Renal pelvis (tissue), 12 donors: Measurements from ENCODE around the gene FBP2. TPM values are rescaled to one million over a fixed set of nuclear protein-coding genes. Genes with fewer than 3 reads are reported as not detected.

ENCODE experiments used
- DNase-seq: peaks from one replicate; pipeline ENCODE4 v3.0.0-alpha.2; 2013
- long read RNA-seq, 16 experiments: transcript quantifications; one replicate each; lab custom pipeline, GENCODE V29; 2026
- polyA plus RNA-seq, 3 donors: library from polyadenylated mRNA; unstranded; fragments of 120-200 nt; gene quantifications; one replicate each; pipeline ENCODE4 v1.2.1, GENCODE V29; 2013; ENCODE audit not compliant: insufficient read length in 3 of 3

FBP2 gene
- under 1 TPM in 2 of 3 donors, not detected in 1; 0.16 to 0.18 TPM for polyA plus RNA-seq
- long read RNA-seq, donor 1: 0 reads
- long read RNA-seq, donor 2, partial matches to known transcripts: 0 of 1 reads
- long read RNA-seq, donor 2, other reads (novel, unspliced or antisense): 0 of 1 reads
- long read RNA-seq, donor 3: 0 reads
- long read RNA-seq, donor 4: 0 reads
- long read RNA-seq, donor 5: 0 reads
- long read RNA-seq, donor 6: 0 reads
- long read RNA-seq, donor 7: 0 reads
- long read RNA-seq, donor 8: 0 reads
- long read RNA-seq, donor 9: 0 reads
- long read RNA-seq, donor 10: 0 reads
- long read RNA-seq, donor 11: 0 reads
- long read RNA-seq, donor 12: 0 reads
- long read RNA-seq, donor 13: 0 reads
- long read RNA-seq, donor 14: 0 reads
- long read RNA-seq, donor 15: 0 reads
- long read RNA-seq, donor 16: 0 reads

GRCh38 chr9:94593459-94594345 lies at the start of gene FBP2:
Gene FBP2 (minus strand): TSS chr9:94593824. CDS start chr9:94593726, 98 bp downstream.
- no peak for DNase-seq

GRCh38 chr9:94643176-94643575 lies 49.6 kb upstream of the FBP2 start:
- no peak for DNase-seq

DNA sequence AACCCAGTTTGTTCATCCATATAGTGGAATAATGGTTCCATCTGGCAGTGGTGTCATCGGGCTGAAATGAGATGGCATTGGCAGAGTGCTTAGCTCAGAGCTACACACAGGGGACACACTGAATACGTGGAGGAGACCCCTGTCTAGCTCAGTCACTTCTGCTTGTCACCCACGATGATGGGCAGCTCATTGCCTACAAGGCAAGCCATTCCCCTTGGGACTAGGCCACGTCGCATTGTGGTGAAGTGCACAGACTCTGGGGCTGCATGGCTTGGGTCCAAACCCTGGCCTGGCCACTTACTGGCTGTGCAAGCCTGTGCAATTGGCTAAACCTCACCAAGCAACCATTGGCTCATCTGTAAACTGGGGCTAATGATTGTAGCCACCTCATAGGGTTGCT lies 48.9 kb upstream of the FBP2 start:
- no peak for DNase-seq

GRCh38 chr9:94639999-94640376 lies 46.4 kb upstream of the FBP2 start:
- DNase-seq: no peak

- DNase-seq: peak; percentile 43
Measured at GRCh38 chr9:94639061-94639998, 45.7 kb upstream of the FBP2 start, which contains the start of gene FBP1. Gene FBP1 (minus strand): TSS chr9:94639518. CDS start chr9:94639310, 208 bp downstream.

DNA sequence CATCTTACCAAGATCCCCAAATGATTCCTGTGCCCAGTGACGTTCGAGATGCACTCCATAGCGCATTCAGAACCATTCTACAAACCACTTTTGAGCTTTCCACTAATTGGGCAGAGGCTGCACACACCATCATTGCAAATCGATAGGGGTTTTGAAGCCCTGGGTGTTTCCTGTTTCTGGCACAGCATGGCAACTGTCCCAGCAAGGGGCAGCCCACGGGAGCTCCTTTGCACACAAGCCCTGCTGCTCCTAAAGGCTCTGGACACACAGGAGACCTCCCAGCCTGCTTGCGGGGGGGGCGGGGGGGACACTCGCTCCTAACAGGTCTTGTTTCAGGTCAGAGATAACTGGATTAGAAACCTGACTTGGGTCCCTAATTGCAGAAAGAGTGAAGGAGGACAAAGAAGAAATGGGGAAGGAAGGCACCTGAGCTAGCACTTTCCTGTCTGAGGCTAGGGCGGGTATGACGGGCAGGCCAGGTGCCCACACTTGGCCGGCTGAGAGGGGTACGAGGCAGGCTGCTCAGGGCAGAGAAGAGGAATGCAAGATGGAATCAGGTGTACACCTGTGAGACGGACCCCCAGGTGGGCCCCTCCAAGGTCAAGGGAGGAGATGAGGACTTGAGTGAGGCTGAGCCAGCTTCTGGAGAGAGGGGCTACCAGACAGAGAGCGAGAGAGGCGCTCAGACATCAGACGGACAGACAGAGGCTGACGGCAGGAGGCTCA lies 44.9 kb upstream of the FBP2 start:
- no peak for DNase-seq

DNA sequence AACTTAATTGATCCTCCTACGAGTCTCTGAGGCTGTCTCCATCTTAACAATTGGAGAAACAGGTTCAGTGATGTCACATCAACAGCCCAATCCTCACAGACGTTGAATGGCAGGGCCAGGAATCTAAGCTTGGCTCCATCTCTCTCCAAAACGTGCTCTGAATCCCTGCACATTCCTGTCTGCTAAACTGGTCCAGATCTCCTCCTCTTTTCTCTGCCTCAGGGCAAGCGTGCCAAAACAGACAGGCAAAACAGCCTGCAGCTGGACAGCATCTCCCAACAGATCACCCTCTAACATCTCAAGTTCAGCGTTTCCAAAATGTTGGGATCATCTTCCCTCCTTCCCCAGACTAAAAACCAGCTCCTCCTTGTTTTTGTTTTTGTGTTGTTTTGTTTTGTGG lies 39.1 kb upstream of the FBP2 start:
- no peak for DNase-seq

DNA sequence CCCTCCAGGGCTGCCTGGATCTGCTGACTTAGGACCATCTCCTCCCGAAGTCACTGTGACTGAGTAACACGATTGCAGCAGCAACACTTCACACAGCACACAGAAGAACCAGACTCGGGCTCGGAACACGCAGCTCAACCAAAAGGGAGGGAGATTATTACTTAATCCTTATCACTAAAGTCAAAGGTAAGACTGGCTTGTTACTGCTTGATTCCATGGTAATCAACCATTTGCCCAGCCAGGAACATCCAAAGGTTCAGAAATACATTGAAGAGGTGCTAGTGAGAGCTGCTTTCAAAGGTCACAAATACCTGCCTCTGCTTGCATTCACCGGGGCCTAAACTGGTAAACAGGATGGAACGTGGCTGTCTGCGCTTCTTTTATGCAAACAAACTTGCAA lies 38.0 kb upstream of the FBP2 start:
- DNase-seq: no peak

DNA sequence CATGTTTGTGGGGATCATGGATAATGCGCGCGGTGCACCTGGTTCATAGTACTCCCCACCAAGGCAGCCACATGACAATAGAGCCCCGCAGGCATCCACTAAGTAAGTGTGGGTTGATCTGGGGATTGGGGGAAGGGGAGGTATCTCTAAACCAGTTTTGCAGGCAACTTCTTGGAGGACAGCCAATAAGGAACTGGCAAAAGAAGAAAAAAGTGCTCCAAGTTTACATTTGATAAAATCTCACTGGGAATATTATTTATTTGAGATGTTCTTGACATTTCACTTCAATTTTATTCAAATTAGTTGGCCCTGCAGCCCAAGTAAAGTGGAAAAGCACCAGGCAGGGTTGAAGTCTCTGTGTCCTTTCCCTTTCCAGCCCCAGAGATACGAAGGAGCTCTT lies 37.2 kb upstream of the FBP2 start:
- no peak for DNase-seq

GRCh38 chr9:94630281-94630680 lies 36.7 kb upstream of the FBP2 start:
- DNase-seq: no peak

GRCh38 chr9:94627287-94627686 lies 33.7 kb upstream of the FBP2 start:
- no peak for DNase-seq

GRCh38 chr9:94625835-94626234 lies 32.2 kb upstream of the FBP2 start:
- DNase-seq: no peak

DNA sequence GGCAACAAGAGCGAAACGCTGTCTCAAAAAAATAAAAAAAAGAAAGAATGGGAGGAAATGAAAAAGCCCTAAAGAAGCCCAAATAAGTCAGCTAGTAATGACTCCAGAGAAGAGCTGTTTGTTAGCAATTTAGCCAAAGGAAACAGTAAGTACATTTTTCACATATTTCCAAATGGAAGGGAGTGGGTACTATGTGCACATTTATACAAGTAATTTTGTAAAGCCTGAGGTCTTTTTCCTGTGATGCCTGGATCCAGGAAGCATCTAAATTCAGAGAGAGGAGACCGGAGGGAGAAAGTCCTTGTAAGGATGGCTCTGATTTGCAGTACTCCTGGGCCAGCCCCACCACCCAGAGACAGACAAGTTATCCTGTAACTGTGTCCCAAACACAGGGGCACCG lies 31.0 kb upstream of the FBP2 start:
- no peak for DNase-seq

DNA sequence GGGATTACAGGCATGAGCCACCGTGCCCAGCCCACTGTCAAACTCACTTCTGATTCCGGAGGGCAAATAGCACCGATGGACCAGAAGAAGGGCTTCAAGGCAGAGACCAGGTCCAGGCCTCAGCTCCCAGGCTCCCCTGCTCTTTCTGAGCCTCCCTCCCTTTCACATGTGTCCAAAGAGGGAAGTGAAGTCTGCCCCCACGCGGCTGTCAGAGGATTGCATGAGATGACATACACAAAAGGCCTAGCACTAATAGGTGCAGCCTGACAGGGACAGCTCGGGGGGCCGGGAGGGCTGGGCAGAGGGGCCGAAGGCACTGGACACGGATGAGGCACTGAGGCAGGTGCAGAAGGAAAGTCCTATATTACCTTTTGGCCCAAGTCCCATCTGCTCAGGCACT lies 29.6 kb upstream of the FBP2 start:
- no peak for DNase-seq

DNA sequence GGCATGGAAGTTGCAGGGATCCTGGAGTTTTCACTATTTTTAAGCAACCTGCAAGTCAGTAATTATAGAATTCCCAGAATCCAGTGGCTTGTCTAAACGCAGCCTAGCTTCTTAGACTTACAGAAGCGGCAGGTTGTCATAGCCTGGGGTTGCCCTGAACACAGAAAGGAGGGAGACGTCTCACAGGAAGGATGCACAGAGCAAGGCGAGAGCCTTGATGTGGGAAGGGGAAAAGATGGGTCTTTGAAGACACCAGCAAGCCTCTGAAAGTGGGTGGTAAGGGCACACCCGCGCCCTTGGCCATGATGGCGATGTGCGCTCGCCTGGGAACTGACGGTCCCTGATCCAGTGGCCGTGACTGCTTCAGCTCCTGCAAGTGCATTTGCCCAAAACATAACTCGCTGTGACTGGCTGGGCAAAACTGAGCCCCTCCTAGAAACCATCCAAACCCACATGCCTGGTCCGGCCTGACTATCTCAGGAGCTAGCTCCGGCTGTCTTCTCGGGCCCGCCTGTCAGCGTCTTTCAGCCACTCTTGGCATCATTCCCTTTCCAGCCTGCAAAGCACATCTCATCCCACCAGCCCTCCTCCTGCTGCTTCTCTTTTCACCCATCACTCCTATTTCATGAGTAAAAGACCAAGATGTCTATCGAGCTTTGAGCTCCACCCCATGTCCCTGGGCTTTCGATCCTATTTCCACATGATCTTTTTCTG lies 28.6 kb upstream of the FBP2 start:
- DNase-seq: no peak

GRCh38 chr9:94619026-94619425 lies 25.4 kb upstream of the FBP2 start:
- DNase-seq: no peak

DNA sequence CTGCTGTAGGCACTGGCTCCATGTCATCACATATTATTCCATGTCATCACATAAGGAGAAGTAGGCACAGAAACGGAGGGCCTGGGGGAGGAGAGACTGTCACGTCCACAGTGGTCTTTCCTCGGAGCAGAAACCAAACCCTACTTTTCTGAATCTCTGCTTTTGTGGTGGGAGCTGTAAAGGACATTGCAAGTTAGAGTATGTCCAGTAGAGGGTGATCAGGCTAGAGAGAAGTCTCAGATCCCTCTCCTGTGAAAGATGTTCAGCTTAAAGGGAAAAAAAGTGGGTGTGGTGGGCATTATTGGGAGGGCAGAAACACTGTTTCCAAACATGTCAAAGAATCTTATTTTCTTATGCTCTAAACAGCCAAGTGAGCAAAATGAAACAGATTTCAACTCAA lies 19.4 kb upstream of the FBP2 start:
- no peak for DNase-seq

DNA sequence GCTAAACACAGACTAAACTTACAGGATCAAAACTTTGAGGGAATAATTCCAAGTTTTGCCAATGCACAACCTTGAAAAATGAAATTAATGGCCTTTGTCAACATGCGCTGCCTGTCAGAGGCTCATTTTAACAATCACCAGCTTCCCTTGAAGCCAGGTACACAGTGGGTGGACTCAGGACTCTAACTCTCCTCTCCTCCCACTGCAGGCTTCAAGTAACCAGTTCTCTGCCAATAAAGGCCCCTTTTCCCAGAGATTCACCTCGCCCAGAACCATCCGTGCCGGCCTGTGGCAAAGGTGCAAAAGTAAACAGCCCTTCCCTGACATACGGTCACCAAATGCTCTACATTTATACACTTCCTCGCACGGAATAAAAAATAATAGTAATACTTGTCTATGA lies 18.4 kb upstream of the FBP2 start:
- DNase-seq: no peak

DNA sequence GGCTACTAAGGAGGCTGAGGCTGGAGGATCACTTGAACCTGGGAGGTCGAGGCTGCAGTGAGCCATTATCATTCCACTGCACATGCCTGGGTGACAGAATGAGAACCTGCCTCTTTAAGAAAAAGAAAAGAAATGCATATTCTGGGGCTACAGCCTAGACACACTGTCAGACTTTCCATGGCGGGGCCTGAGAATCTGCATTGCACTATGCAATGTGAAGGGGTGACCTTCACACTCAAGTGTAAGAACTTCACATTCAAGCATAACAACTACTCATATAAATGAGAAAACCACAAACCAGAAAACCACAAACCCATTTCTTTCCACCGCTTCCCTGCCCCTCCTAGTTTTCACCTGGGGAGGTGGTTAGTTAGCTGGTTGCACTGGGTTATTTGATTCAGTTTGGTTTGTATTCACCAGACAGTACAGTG lies 18.0 kb upstream of the FBP2 start:
- DNase-seq: no peak

DNA sequence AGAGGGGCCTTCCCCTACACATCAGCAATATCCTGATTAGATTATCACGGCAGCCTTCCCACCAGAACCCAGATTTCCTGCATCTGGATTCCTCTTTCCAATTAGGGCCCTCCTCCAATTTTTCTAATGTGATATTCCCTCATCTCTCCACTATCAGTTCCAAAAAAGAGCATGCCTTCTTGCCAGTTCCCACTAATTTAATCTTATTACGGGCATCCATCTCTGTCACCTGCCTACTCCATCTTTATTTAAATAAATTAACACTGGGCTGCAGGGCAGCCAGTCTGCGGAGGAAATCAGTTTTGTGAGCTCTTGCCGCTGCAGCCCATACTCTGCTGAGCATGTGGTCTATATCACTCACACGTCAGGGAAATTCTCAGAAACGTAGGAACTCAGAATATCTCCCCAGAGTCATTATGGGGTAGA lies 16.6 kb upstream of the FBP2 start:
- DNase-seq: peak; percentile 49

GRCh38 chr9:94607423-94607691 lies 13.7 kb upstream of the FBP2 start:
- no peak for DNase-seq
